Suppressor macrophage treated with lipopolysaccharide for 4 hours (primary cell): ENCODE measurements around the gene TMSB15C.

ENCODE experiments used
- DNase-seq: peaks from one replicate; pipeline ENCODE4 v3.0.0-alpha.2; 2020

Gene TMSB15C

GRCh38 chrX:104041003-104041402, 35.0 kb downstream of the TMSB15C start:
- DNase-seq, result no peak

GRCh38 chrX:104039689-104040505, 36.1 kb downstream of the TMSB15C start, which contains the start of gene H2BW2:
Gene H2BW2 (plus strand): TSS chrX:104039956. CDS start chrX:104039995, 39 bp downstream.
- no peak for DNase-seq
